AG10803 (cell line): ENCODE results near the gene KIF25.

ENCODE experiments used
- DNase-seq: peaks from one replicate; pipeline ENCODE4 v3.0.0; 2010; ENCODE audit warnings: low read depth
- H3K4me3 ChIP-seq: 2 replicates; pipeline ENCODE4 v1.5.1; 2011; ENCODE audit warnings: mild to moderate bottlenecking, low read length, control low read depth
- TF ChIP-seq, protein P1 (sequence below): conservative IDR thresholded peaks from 2 replicates; pipeline ENCODE4 v1.5.1; 2011; ENCODE audit warnings: mild to moderate bottlenecking, low read length, control low read depth, inconsistent platforms

The KIF25 gene

DNA sequence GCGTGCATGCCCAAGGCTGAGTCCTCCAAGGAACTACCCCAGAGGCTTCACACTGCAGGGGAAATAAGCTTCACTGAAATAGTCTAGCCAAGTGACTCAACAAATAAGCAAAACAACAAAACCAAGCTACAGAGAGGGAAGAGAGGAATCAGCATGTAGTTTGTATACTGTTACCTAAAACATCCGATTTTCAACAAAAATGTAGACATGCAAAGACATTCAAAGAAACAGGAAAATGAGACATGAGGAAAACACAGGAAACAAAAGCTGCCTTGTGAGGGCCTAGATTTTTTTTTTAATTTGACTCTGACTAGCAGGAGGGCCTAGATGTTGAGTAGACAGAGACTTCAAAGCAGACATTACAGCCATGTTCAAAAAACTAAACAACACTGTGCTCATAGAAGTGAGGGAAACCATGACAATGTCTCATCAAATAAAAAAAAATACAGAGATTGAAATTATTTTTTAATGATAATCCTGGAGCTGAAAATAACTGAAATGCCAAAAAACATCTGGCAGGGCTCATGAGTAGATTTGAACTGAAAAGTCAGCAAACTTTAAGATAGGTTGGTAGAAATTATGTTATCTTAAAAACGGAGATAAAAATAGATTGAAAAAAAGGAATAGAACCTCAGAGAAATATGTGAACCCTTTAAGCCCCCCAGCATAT lies 16.4 kb upstream of the KIF25 start:
- TF ChIP-seq, protein P1, sequence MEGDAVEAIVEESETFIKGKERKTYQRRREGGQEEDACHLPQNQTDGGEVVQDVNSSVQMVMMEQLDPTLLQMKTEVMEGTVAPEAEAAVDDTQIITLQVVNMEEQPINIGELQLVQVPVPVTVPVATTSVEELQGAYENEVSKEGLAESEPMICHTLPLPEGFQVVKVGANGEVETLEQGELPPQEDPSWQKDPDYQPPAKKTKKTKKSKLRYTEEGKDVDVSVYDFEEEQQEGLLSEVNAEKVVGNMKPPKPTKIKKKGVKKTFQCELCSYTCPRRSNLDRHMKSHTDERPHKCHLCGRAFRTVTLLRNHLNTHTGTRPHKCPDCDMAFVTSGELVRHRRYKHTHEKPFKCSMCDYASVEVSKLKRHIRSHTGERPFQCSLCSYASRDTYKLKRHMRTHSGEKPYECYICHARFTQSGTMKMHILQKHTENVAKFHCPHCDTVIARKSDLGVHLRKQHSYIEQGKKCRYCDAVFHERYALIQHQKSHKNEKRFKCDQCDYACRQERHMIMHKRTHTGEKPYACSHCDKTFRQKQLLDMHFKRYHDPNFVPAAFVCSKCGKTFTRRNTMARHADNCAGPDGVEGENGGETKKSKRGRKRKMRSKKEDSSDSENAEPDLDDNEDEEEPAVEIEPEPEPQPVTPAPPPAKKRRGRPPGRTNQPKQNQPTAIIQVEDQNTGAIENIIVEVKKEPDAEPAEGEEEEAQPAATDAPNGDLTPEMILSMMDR = no peak
- DNase-seq = no peak
- H3K4me3 ChIP-seq = no peak overlapping the region

DNA sequence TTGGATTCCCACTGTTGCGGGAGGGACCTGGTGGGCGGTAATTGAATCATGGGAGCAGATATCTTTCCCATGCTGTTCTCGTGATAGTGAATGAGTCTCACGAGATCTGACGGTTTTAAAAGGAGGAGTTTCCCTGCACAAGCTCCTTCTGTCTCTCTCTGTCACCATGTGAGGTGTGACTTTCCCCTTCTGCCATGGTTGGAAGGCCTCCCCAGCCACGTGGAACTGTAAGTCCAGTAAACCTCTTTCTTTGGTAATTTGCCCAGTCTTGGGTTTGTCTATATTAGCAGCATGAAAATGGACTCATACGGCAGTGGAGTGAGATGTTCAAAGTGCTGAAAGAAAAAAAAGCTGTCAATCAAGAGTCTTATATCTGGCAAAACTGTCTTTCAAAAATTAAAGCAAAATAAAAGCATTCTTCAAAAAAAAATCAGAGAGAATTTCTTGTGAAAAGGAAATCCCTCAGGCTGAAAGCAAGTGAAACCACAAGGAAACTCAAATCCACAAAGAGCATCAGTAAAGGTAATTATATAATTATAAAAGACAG lies 15.5 kb upstream of the KIF25 start:
- DNase-seq = no peak
- H3K4me3 ChIP-seq = no peak overlapping the region
- TF ChIP-seq, protein P1 = no peak

DNA sequence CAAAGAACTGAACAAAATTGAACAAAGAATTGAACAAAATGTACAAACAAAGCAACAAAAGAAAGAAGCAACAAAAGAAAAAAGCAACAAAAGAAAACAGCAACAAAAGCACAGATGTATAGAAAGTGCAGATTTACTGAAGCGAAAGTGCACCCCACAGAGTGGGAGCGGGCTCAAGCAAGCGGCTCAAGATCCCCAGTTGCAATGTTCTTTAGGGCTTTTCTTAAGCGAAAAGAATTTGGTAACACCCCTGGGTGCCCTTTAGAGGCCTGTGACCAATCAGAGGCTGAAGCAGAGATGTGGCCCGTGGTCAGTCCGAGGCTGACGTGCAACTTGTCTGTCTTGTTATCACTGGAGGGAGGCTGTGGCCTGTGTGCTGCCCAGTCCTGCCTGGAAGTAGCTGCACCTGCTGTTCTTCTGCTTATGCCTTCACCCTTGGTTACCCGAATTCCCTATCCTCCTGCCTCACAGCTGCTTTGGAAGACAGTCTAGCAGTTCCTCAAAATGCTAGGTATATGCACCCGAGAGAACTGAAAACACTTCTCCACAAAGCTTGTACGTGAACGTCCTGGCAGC lies 13.2 kb upstream of the KIF25 start:
- no peak for DNase-seq
- H3K4me3 ChIP-seq = no peak overlapping the region
- TF ChIP-seq, protein P1 = no peak

DNA sequence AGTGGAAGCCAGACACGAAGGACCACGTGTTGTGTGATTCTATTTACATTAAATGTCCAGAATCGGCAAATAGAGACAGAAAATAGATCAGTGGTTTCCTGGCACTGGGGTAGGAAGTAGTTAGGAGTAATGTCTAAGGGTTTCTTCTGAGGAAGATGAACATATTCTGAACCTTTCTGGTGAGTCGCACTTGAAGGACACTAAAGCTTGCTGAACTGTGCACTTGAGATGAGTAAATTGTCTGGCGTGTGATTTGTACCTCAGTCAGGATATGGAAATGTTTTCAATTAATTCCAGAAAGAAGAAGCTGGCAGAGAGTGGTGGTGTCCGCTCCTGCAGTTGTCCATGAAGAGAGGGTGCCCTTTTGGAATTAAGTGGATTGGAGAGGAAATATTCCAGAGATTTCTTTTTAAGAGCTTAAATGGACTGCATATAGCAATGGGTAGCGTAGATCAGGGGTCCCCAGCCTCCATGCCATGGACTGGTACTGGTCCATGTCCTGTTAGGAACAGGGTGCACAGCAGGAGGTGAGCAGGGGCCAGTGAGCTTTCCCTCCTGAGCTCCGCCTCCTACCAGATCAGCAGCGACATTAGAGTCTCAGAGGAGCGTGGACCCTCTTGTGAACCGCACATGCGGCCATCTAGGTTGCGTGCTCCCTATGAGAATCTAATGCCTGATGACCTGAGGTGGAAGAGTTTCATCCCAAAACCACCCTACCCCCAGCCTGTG lies 12.4 kb upstream of the KIF25 start:
- TF ChIP-seq, protein P1 = no peak
- no peak overlapping the region for H3K4me3 ChIP-seq
- DNase-seq = peak; percentile 21

DNA sequence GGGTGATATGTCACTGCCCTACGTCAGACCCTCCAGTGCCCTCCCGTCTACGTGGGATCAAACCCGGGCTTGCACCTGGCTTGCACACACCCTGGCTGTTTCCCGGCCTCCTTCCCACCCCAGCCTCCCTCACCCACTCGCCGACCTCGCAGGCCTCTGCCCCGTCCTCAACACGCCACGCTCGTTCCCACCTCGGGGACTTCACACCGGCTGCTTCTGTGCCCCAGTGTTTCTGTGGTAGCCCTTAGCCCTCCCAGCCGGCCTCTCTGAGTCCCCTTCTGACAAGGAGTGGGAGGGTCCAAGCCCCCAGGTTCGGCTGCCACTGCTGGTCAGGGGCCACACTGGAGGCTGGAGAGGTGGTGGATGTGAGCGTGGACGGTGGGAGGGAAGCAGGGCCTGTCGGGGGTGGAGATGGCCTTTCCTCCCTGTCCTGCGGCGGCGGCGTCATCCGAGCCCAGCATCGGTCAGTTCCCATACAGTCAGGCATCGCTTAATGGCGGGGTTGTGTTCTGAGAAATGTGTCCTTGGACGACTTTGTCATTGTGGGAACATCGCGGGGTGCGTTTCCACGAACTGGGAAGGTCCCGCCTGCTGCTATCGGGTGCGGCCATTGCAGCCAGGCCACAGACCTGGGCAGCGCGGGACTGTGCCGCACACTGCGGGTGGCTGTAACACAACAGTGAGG lies 11.4 kb upstream of the KIF25 start:
- DNase-seq = no peak
- TF ChIP-seq, protein P1 = no peak
- H3K4me3 ChIP-seq = no peak overlapping the region

DNA sequence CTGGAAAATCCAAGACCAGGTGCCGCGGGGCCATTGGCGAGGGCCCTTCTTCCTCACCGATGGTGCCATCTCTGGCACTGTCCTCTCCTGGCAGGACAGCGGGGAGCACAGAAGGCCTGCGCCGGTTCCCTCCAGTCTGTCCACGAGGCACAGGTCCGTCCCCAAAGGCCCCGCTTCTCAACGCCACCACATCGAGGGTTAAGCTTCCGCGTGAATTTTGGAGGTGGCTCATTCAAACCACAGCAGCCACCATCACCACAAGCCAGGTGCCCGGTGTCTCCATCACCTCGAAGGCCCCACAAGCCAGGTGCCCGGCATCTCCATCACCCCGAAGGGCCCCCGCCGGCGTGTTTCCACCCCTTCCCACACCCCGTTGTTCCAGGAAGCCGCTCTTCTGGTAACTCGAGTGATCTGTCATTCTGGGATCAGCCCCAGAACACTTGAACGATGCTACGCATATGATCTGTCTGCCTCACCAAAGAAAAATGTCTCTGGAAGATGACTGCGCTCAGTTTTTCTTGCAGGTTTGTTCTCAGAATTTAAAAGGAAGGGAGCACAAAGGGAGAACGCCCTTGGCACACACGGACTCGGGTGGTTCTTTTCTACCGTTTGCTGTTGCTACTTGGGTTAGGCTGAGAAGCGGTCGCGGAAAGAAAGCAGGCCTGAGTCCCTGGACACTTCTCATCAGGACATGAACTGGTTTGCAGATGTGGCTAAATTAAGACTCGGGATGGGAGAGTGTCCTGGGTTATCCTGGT lies 9.9 kb upstream of the KIF25 start:
- H3K4me3 ChIP-seq = no peak overlapping the region
- DNase-seq = peak; percentile 45
- TF ChIP-seq, protein P1 = no peak
